Measurements from ENCODE around the gene MTOR. TPM values are rescaled to one million over a fixed set of nuclear protein-coding genes. Genes with fewer than 3 reads are reported as not detected.

The MTOR gene
- total and polyA plus RNA-seq, 2 of the 8 experiments (the other 6 are each of a cell fraction or from before 2014, with no cell fraction given): 44.2 to 76.8 TPM

GRCh38 chr1:11116318-11116717 lies 146.0 kb downstream of the MTOR start (continued):
- no peak for TF ChIP-seq TCF12 (IDR thresholded peaks at IDR 0.05; ENCODE audit: low read depth, low read length)
- TF ChIP-seq POLR2AphosphoS5 (IDR thresholded peaks at IDR 0.05; ENCODE audit: low read depth, low read length): no peak
- no peak for TF ChIP-seq HDAC2 (IDR thresholded peaks at IDR 0.05; ENCODE audit: borderline replicate concordance in 1 of 2, low read depth in 2 of 2, low read length in 2 of 2)
- no peak for TF ChIP-seq EGR1 (IDR thresholded peaks at IDR 0.05; ENCODE audit: borderline replicate concordance, low read depth, low read length)
- no peak for TF ChIP-seq PHF8 (conservative IDR thresholded peaks at IDR 0.05; ENCODE audit: low read depth, low read length)
- TF ChIP-seq RFX5 (IDR thresholded peaks at IDR 0.05; ENCODE audit: borderline replicate concordance, low read depth, low read length): no peak

All from H1 (cell line).